AG04449 (cell line): ENCODE results near the gene NCAN.

Experiments used
- CTCF ChIA-PET: fragments of 350-600 bp; formaldehyde crosslinking; extraction: SDS; loops from one replicate; lab custom pipeline; 2021; ENCODE audit warnings: antibody characterized with exemption; lab: Yijun Ruan, JAX
- POLR2A ChIA-PET: fragments of 400-600, 350-600 bp; formaldehyde crosslinking; extraction: SDS; loops from one replicate; lab custom pipeline; 2020; ENCODE audit warnings: antibody characterized with exemption, inconsistent platforms; lab: Yijun Ruan, JAX
- DNase-seq: peaks from one replicate; pipeline ENCODE4 v3.0.0-alpha.2; 2010; ENCODE audit warnings: low read depth, low spot score
- H3K4me3 ChIP-seq: 2 replicates; pipeline ENCODE4 v1.5.1; 2011; ENCODE audit warnings: low read depth, mild to moderate bottlenecking, control low read depth, low read length
- TF ChIP-seq, protein P1 (sequence below): IDR thresholded peaks from one replicate; pipeline ENCODE4 v1.5.1; 2011; ENCODE audit warnings: mild to moderate bottlenecking, moderate library complexity, low read length, control low read depth, inconsistent platforms; ENCODE audit not compliant: insufficient read depth; ENCODE audit errors: missing control alignments

Gene NCAN

DNA sequence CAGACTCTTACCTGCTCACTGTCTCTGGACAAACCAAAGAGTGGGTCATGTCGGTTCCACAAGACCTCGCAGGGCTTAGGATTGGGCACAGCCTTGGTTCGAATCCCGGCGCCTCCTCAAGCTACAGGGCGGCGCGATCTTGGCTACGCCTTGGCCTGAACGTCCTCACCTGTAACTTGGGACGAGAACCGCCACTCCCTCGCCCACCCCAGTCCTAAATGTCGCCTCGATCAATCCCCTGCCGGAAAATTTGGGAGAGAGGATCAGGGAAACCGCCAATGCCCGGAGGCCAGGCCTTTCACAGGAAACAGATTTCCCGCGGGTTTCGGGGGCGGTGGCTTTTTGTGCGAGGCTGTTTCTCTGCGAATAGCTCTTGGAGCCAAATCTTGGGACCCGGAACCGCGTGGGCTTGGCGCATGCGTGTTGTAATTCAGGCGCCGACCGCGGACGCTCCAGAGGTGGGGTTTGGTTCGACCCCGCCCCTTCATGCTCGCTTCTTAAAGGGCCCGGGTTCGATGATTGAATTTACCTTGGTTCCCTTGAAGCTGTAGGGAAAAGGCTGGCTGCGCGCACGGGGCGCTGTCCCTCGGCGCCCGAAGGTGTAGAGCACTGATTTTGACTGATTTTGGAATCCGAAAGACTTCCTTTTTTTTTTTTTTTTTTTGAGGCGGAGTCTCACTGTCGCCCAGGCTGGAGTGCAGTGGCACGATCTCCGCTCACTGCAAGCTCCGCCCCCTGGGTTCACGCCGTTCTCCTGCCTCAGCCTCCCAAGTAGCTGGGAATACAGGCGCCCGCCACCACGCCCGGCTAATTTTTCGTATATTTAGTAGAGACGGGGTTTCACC, 8.5 kb upstream of the NCAN start, which contains the start of gene NR2C2AP:
Gene NR2C2AP, minus strand, starts transcription at position 403 of the 845 bp plus-strand sequence. Its CDS starts 354 bp downstream, at position 49.
- peak; percentile 19 for DNase-seq
- POLR2A ChIA-PET: interaction anchor here (0.8 to 1.5 kb wide), 5 partner anchors 10 to 85 kb away, joined by 3 to 11 read pairs (median 3); no protein-coding TSS in a partner anchor
- CTCF ChIA-PET: interaction anchor here (1.1 to 1.3 kb wide), 2 partner anchors 28 to 139 kb away, joined by 3 to 9 read pairs; no protein-coding TSS in a partner anchor
- peak within 1 kb of the TSS; percentile 67 for H3K4me3 ChIP-seq
- TF ChIP-seq, protein P1, sequence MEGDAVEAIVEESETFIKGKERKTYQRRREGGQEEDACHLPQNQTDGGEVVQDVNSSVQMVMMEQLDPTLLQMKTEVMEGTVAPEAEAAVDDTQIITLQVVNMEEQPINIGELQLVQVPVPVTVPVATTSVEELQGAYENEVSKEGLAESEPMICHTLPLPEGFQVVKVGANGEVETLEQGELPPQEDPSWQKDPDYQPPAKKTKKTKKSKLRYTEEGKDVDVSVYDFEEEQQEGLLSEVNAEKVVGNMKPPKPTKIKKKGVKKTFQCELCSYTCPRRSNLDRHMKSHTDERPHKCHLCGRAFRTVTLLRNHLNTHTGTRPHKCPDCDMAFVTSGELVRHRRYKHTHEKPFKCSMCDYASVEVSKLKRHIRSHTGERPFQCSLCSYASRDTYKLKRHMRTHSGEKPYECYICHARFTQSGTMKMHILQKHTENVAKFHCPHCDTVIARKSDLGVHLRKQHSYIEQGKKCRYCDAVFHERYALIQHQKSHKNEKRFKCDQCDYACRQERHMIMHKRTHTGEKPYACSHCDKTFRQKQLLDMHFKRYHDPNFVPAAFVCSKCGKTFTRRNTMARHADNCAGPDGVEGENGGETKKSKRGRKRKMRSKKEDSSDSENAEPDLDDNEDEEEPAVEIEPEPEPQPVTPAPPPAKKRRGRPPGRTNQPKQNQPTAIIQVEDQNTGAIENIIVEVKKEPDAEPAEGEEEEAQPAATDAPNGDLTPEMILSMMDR: no peak

DNA sequence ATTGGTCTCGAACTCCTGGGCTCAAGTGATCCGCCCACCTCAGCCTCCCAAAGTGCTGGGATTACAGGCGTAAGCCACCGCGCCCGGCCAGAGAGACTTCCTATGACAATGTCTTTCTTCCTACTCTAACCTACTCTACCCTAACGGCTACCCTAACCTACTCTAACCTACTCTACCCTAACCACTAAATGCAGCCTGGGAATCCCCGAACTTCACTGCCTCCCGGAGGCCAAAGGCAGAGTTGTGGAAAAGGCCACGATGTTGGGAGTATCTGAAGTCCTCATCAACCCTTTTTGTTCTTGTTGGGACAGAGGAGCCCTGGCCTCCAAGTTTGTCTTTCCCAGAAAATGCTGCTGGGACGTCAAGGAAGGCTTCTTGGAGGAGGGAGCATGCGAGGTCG, 7.6 kb upstream of the NCAN start:
- ChIA-PET CTCF (interaction anchor here (1.1 kb wide), 2 partner anchors 30 to 138 kb away, joined by 3 read pairs; no protein-coding TSS in a partner anchor), POLR2A (interaction anchor here (1.2 kb wide), 1 partner anchor 23 kb away, joined by 3 read pairs; no protein-coding TSS in a partner anchor)
- H3K4me3 ChIP-seq: no peak overlapping the region
- DNase-seq: no peak
- TF ChIP-seq, protein P1: no peak

DNA sequence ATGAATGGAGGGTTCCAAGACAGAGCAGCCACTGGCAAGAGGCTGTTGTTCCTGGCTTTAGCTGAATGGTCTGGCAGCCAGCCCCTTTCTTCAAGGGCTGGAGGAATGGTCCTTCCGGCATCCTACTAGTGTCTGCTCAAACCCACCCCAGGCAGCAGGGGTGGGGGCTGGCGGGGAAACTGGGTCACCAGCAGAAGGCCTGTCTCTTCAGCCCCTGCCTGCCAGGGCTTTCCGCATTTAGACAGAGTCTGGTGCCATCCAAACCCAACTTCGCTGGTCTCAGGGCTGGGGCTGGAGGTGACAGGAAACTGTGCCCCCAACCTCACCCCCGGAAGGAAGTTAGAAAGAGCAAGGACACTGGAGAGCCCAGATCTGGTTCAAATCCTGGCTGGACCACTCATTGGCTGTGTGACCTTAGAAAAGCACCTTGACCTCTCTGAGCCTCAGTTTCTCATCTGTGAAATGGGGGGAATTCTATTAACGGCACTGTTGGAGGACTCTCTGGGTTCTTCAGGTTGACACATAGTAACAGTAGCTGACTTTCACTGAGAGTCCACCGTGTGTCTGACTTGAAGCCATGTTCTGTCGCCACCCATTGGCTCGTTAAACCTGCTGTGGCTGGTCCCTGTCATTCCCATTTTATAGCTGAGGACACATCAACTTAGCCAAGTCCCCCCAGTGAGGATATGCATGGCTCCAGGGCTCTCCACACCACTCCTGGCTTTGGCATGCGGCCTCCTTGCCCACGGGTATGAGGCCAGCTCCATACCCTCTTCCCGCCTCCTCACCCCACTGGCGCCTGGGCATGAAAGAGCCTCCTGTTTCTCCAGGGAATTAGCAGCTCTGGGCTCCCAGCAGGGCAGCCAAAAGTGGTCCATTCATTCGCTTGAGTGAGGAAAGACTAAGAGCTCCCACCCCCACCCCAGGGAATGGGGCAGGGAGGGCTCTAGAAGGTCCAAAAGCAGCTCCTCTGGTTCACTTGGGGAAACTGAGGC, 6.0 kb upstream of the NCAN start:
- DNase-seq: no peak
- CTCF ChIA-PET: interaction anchor here (0.9 to 1.0 kb wide), 2 partner anchors 13 to 31 kb away, joined by 3 to 5 read pairs; no protein-coding TSS in a partner anchor
- POLR2A ChIA-PET: no interaction called here

DNA sequence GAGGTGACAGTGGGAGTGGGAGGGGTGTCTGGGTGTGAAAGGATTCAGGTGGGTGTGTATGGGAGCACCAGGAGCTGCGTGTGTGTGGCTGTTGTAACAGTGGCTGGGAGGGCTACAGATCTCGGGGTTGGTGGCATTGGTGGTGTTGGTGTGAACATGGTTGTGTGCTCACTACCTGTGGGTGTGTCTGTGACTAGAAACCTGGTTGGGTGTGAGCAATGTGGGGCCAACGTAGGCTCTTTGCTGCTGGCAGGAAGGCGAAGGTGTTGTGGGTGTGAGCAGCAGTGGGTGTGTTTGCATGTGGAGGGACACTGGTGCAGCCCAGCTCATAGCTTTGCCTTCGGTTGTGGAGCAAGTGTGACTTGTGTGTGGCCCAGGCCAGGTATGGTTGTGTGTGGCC, 4.8 kb upstream of the NCAN start:
- TF ChIP-seq, protein P1: no peak
- no peak for DNase-seq
- ChIA-PET POLR2A (no interaction called here), CTCF (interaction anchor here (0.8 kb wide), 1 partner anchor 61 kb away, joined by 4 read pairs; no protein-coding TSS in a partner anchor)
- H3K4me3 ChIP-seq: no peak overlapping the region

More for the DNA sequence above, 6.0 kb upstream of the NCAN start:
- no peak overlapping the region for H3K4me3 ChIP-seq
- TF ChIP-seq, protein P1: no peak

DNA sequence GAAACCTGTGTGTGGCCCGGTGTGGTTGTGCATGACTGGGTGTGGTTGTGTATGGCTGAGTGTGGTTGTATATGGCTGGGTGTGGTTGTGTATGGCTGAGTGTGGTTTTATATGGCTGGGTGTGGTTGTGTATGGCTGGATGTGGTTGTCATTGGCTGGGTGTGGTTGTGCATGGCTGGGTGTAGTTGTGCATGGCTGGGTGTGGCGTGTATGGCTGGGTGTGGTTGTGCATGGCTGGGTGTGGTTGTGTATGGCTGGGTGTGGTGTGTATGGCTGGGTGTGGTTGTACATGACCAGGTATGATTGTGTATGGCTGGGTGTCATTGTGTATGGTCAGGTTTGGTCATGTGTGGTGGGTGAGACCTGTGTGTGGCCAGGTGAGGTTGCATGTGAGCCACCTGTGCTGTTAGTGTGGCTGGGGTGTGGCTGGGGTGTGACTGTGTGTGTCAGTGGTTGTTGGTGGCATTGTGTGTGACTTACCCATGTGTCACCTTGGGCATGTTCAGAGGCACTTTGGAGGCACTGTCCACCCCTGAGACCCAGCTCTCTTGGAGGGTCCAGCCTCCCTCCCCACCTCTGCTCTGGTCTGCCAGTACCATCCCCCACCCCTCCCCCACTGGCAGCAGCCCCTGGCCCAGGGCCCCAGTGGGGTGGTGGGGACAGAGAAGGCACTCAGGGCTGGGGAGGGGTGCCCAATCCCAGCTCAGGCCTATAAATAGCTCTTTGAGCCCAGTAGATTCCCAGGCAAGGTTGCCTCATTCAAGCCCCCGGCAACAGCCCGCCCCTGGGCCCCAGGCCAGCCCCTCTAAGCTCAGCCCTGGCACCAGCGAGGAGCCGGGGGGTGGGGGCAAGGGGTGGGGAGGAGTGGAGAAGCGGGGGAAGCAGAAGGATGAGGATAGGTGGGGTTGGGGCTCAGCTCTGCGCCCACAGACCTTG, 3.9 kb upstream of the NCAN start:
- TF ChIP-seq, protein P1: no peak
- H3K4me3 ChIP-seq: no peak overlapping the region
- no peak for DNase-seq
- ChIA-PET CTCF (no interaction called here), POLR2A (no interaction called here)
